Loucy (cell line): ENCODE measurements around the gene RPS6KA6.

Experiments
- H2AFZ ChIP-seq: fragments of 200-600 bp; sonication (generic); 2 replicates; pipeline ENCODE4 v1.6.0; 2016; ENCODE audit warnings: antibody characterized with exemption, mild to moderate bottlenecking, low read length, moderate library complexity
- H3F3A ChIP-seq: fragments of 200-600 bp; 2 replicates; pipeline ENCODE4 v1.6.0; 2016; ENCODE audit warnings: antibody characterized with exemption, low read depth, mild to moderate bottlenecking
- H3K27me3 ChIP-seq: fragments of 200-600 bp; sonication (generic); 2 replicates; pipeline ENCODE4 v1.6.1; 2014; ENCODE audit warnings: low read length, mild to moderate bottlenecking; ENCODE audit not compliant: insufficient read depth, poor library complexity, severe bottlenecking
- H3K36me3 ChIP-seq: fragments of 200-600 bp; sonication (generic); 2 replicates; pipeline ENCODE4 v1.6.1; 2016; ENCODE audit warnings: low read length; ENCODE audit not compliant: insufficient read depth
- H3K4me1 ChIP-seq: fragments of 200-600 bp; sonication (generic); 2 replicates; pipeline ENCODE4 v1.5.1; 2014; ENCODE audit warnings: low read length, mild to moderate bottlenecking; ENCODE audit not compliant: insufficient read depth, poor library complexity, severe bottlenecking
- H3K4me2 ChIP-seq: fragments of 200-600 bp; sonication (generic); 2 replicates; pipeline ENCODE4 v1.6.0; 2014; ENCODE audit warnings: antibody characterized with exemption, low read length, low read depth, mild to moderate bottlenecking; ENCODE audit not compliant: poor library complexity, severe bottlenecking
- H3K4me3 ChIP-seq: fragments of 200-600 bp; sonication (generic); 2 replicates; pipeline ENCODE4 v1.5.1; 2014; ENCODE audit warnings: low read length, mild to moderate bottlenecking, mixed read lengths; ENCODE audit not compliant: poor library complexity, severe bottlenecking
- H3K79me2 ChIP-seq: fragments of 200-600 bp; sonication (generic); 2 replicates; pipeline ENCODE4 v1.6.1; 2014; ENCODE audit warnings: low read length; ENCODE audit not compliant: insufficient read depth
- H3K9ac ChIP-seq: fragments of 200-600 bp; sonication (generic); 2 replicates; pipeline ENCODE4 v1.6.0; 2014; ENCODE audit warnings: mild to moderate bottlenecking, low read depth, low read length, moderate library complexity; ENCODE audit not compliant: poor library complexity, severe bottlenecking
- H3K9me2 ChIP-seq: fragments of 200-600 bp; sonication (generic); replicated peaks from 2 replicates; pipeline ENCODE4 v1.6.1; 2016; ENCODE audit warnings: low read depth, low read length, mixed read lengths
- H3K9me3 ChIP-seq: fragments of 200-600 bp; sonication (generic); 2 replicates; pipeline ENCODE4 v1.6.1; 2014; ENCODE audit warnings: mild to moderate bottlenecking, antibody characterized with exemption, low read length, low read depth; ENCODE audit not compliant: insufficient read depth
- H4K20me1 ChIP-seq: fragments of 200-600 bp; sonication (generic); 2 replicates; pipeline ENCODE4 v1.6.0; 2014; ENCODE audit warnings: antibody characterized with exemption, low read length, mild to moderate bottlenecking; ENCODE audit not compliant: insufficient read depth, poor library complexity, severe bottlenecking
- CTCF ChIP-seq: fragments of 200-600 bp; sonication (generic); conservative IDR thresholded peaks from 2 replicates; pipeline ENCODE4 v1.5.1; 2014; ENCODE audit warnings: mild to moderate bottlenecking, antibody characterized with exemption, low read length
- EZH2phosphoT487 ChIP-seq: fragments of 200-600 bp; IDR thresholded peaks from 2 replicates; pipeline ENCODE4 v1.6.1; 2018; ENCODE audit warnings: antibody characterized with exemption, mild to moderate bottlenecking, moderate library complexity, borderline replicate concordance

The RPS6KA6 gene

GRCh38 chrX:84168095-84168494 is 19.9 kb downstream of the RPS6KA6 start:
- Histone ChIP-seq H3K9me3 (no peaks in the 10 kb centered on the region), H3K9ac (no peak overlapping the region), H3K79me2 (no peaks in the 10 kb centered on the region), H3F3A (no peaks in the 10 kb centered on the region), H3K4me2 (no peak overlapping the region), H3K36me3 (no peaks in the 10 kb centered on the region), H3K27me3 (no peaks in the 10 kb centered on the region), H3K4me3 (no peak overlapping the region), H2AFZ (no peak overlapping the region), H3K9me2 (no peaks in the 10 kb centered on the region), H4K20me1 (no peaks in the 10 kb centered on the region), H3K4me1 (no peaks in the 10 kb centered on the region)
- TF ChIP-seq EZH2phosphoT487: no peak
- TF ChIP-seq CTCF: no peak

DNA sequence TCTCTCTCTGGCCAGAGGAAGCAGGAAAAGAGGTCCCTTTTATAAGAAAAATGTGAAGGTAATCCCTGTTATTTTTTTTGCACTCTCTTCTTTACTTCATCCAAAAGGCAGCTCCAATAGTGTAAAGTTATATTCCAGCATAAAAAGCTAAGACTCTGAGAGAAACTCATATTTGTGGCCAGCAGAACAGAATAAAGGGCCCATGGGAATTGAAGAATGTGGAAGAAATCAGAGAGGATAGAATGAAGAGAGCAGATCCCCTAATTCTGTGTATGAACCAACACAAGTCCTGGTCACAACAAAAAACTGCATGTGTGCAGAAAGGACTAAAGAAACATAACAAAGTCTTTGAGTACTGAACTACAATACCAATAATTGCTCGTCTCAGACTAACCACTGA is 22.3 kb downstream of the RPS6KA6 start:
- H3K36me3 ChIP-seq: no peaks in the 10 kb centered on the region
- no peak overlapping the region for H3K9ac ChIP-seq
- H4K20me1 ChIP-seq: no peaks in the 10 kb centered on the region
- no peak overlapping the region for H3K4me2 ChIP-seq
- no peak overlapping the region for H2AFZ ChIP-seq
- no peaks in the 10 kb centered on the region for H3K9me3 ChIP-seq
- no peaks in the 10 kb centered on the region for H3K4me1 ChIP-seq
- H3K79me2 ChIP-seq: no peaks in the 10 kb centered on the region
- H3K9me2 ChIP-seq: no peaks in the 10 kb centered on the region
- no peaks in the 10 kb centered on the region for H3F3A ChIP-seq
- H3K27me3 ChIP-seq: no peaks in the 10 kb centered on the region
- TF ChIP-seq CTCF (no peak), EZH2phosphoT487 (no peak)
- no peak overlapping the region for H3K4me3 ChIP-seq

DNA sequence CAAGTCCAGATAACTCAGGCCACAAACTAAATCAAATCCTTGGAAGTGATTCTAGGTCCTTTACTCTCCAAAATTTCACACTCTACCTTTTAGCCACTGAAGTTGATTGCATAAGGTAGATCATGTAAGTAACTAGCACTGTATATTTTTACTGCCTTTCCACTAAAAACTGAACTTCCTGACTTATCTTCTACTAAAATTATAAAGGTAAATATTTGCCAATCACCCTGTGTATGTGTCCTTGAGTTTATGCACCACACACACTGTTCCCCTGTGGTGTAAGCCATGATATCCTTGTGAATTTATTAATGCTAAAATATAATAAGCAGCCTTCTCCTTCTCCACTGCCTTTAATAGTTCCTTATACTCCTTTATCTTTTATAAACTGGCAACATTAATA is 25.6 kb downstream of the RPS6KA6 start:
- Histone ChIP-seq H3K27me3 (no peaks in the 10 kb centered on the region), H3K4me1 (no peaks in the 10 kb centered on the region), H4K20me1 (no peaks in the 10 kb centered on the region), H3K36me3 (no peaks in the 10 kb centered on the region), H3K9me3 (no peaks in the 10 kb centered on the region), H3F3A (no peaks in the 10 kb centered on the region), H3K4me3 (no peak overlapping the region), H3K79me2 (no peaks in the 10 kb centered on the region), H2AFZ (no peak overlapping the region), H3K9ac (no peak overlapping the region), H3K4me2 (no peak overlapping the region), H3K9me2 (no peaks in the 10 kb centered on the region)
- TF ChIP-seq EZH2phosphoT487: no peak
- TF ChIP-seq CTCF: no peak
